Measurements from ENCODE around the gene UHRF1. TPM values are rescaled to one million over a fixed set of nuclear protein-coding genes. Genes with fewer than 3 reads are reported as not detected.
"Not testable (repeated sequence)": the region's sequence is repeated elsewhere in the genome, so short reads cannot be mapped to it uniquely, and the experiment has no call there.

The UHRF1 gene
- total RNA-seq, 1 experiment from 2014 or later, result 35.8 TPM

- DNase-seq (ENCODE audit: low spot score), result no peak
Measured at GRCh38 chr19:4897146-4897545, 12.2 kb upstream of the UHRF1 start.

GRCh38 chr19:4900879-4901278 is 8.4 kb upstream of the UHRF1 start:
- not testable (repeated sequence) for DNase-seq (ENCODE audit: low spot score)

- no peak for DNase-seq (ENCODE audit: low spot score)
Measured at GRCh38 chr19:4902796-4903195, 6.5 kb upstream of the UHRF1 start, which contains the start of gene ARRDC5. TSS of gene ARRDC5 (minus strand) at chr19:4902896. CDS start at chr19:4902825, 71 bp downstream.

- no peak for DNase-seq (ENCODE audit: low spot score)
Measured at GRCh38 chr19:4904481-4904880, 4.8 kb upstream of the UHRF1 start.

GRCh38 chr19:4906963-4907362 is 2.3 kb upstream of the UHRF1 start:
- no peak for DNase-seq (ENCODE audit: low spot score)

- no peak for DNase-seq (ENCODE audit: low spot score)
Measured at GRCh38 chr19:4908360-4908759, 941 bp upstream of the UHRF1 start.

GRCh38 chr19:4908781-4909155 is 533 bp upstream of the UHRF1 start:
- DNase-seq (ENCODE audit: low spot score), result no peak

DNA sequence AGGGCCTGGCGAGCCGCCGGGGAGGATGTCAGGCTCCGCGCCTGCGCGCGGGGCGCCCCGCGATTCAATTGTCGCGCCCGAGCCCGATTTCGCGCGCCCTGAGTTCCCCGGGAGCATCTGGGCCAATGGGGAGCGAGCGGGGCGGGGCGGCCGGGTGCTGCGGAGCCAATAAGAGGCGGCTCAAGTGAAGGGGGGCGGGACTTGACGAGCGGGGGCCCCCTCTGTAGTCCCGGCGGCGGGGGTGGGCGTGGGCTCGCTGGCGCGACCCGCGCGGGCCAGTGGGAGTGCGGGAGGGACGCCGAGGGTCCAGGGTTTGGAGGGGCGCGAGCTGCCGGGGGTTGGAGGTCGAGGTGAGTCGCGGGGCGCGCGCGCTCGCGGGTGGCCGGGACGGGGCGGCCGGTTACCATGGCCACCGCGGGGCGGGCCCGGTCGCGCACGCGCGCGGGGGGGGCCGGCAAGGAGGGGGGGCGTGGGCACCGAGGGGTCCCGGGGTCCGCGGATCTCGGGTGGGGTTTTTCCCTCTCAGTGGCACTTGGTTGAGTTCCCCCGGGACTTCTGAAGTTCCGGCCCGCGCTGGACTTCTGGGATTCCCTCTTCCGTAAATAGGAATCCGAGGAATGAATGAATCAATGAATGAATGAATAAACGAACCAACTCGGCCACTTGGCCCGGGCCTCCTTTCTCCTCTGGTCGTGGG is 744 bp downstream of the UHRF1 start:
- peak; percentile 87 for DNase-seq (ENCODE audit: low spot score)

- DNase-seq (ENCODE audit: low spot score), result peak; percentile 62
Measured at GRCh38 chr19:4910594-4911281, 1.4 kb downstream of the UHRF1 start.

GRCh38 chr19:4911314-4911713 is 2.0 kb downstream of the UHRF1 start:
- no peak for DNase-seq (ENCODE audit: low spot score)

GRCh38 chr19:4911786-4912672 is 2.7 kb downstream of the UHRF1 start:
- peak; percentile 98 for DNase-seq (ENCODE audit: low spot score)

DNA sequence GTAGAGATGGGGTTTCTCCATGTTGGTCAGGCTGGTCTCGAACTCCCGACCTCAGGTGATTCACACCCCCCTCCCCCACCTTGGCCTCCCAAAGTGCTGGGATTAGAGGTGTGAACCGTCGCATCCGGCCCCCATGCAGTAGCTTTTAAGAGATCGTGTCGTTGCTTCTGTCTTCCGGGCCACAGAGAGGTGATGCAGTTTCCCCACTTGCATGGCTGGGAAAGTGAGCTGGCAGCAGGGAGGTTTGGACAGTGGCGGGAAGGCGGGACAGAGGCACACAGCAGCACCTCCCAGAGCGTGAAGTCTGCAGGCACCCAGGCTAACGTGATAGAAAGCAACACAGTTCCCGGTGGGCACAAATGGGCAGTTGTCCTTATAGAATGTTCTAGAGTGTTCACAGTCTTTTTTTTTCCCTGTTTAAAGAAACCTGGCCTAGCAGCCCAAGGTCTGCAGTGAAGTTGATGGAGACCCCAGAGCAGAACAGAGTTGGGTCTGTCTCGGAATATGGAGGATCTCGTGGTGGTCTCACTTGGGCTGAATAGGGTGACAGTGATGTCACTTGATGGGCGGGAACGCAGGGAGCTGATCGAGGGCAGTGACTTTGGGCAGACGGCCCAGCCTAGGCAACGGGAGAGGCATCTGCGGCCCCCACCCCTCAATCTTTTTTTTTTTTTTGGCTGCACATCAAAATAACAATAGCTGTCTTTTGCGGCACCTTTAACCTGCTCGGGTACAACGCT is 4.9 kb downstream of the UHRF1 start:
- DNase-seq (ENCODE audit: low spot score), result no peak

DNA sequence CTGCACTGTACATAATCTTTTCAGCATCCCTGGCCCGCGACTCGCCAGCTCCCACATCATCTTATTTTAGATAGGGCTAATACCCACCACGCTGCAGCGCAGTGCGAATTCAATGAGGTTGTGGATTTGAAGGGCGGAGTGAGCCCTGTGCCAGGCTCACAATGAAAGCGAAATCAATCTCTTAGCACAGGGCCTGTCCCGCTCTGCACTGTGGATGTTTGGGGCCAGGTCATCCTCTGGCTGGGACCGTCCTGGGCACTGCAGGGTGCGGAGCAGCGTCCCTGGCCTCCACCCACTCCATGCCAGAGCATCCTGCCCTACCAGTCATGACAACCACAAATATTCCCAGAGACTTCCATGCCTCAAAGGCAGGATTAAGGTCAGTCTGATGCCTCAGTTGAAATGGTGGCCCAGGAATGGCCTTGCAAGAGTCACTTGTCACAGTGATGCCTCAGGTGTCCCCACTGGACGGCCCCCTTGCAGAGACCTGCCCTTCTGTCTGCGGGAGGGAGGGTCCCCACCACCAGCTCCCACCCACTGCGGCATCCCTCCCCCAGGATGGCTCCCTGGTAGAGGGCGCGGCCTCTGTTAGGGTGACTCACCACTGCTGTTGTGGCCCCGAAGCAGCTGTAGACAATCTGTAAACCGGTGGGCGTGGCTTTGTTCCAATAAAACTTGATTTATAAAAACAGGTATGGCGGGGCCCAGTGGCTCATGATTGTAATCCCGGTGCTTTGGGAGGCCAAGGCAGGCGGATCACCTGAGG is 5.6 kb downstream of the UHRF1 start:
- peak; percentile 91 for DNase-seq (ENCODE audit: low spot score)

DNA sequence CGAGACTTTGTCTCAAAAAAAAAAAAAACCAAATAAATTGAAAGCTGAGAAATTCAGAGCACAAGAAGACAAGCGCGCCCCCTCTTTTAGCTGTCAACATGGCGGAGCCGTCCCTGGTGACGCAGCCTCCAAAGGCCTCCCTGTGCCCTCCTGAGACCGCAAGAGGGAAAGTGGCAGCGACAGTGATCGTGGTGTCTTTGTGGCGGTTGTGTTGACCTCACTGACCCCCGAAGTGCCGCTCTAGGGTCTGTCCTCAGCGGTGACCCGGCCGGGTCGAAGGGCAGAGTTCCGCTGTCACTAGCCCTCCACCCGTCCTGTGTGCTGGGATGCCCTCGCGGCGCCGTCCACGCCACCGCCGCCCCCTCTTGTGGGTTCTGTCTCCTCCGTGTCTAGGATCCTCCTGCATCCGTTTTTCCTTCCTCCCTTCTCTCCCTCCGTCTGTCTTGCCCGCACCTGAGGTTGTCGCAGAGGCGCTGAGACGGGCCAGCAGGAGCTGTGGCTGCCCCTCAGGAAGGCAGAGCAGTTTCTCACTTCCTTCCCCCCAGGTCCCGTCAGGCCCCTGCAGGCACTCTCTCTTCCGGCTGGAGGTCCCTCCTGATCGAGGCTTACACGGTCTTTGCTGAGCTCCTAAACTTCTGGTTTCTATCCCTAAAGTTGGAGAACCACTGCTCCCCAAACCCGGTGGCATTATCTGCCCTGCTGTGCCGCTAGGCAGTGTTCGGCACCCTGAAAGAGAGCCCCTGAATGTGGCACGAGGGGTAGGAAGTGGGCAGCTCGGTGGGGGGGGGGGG is 7.2 kb downstream of the UHRF1 start:
- DNase-seq (ENCODE audit: low spot score), result no peak

- no peak for DNase-seq (ENCODE audit: low spot score)
Measured at GRCh38 chr19:4922530-4923275, 13.4 kb downstream of the UHRF1 start.

- no peak for DNase-seq (ENCODE audit: low spot score)
Measured at GRCh38 chr19:4923276-4923747, 14.0 kb downstream of the UHRF1 start.

DNA sequence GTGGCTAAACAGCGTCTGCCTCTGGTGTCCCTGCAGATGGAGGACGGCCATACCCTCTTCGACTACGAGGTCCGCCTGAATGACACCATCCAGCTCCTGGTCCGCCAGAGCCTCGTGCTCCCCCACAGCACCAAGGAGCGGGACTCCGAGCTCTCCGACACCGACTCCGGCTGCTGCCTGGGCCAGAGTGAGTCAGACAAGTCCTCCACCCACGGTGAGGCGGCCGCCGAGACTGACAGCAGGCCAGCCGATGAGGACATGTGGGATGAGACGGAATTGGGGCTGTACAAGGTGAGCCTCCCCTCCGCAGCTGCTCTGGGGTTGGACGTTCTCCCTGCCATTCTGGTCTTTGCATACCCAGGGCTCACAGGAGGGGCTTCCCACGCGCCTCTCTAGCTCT is 19.9 kb downstream of the UHRF1 start:
- no peak for DNase-seq (ENCODE audit: low spot score)

- no peak for DNase-seq (ENCODE audit: low spot score)
Measured at GRCh38 chr19:4930664-4931063, 21.4 kb downstream of the UHRF1 start.

- DNase-seq (ENCODE audit: low spot score), result no peak
Measured at GRCh38 chr19:4932711-4933110, 23.4 kb downstream of the UHRF1 start.
